Brain microvascular endothelial cell (primary cell): ENCODE data around the gene EFCAB14.
"Not testable (repeated sequence)": the region's sequence is repeated elsewhere in the genome, so short reads cannot be mapped to it uniquely, and the experiment has no call there.

ENCODE experiments used
- DNase-seq: peaks from one replicate; pipeline ENCODE4 v3.0.0-alpha.2; 2020
- H3K27ac ChIP-seq: fragments of 250-450 bp; sonication (Bioruptor Pico); 2 replicates; pipeline ENCODE4 v1.5.1; 2020; ENCODE audit warnings: mild to moderate bottlenecking, moderate library complexity
- H3K27me3 ChIP-seq: fragments of 250-450 bp; sonication (Bioruptor Pico); replicated peaks from 2 replicates; pipeline ENCODE4 v1.5.1; 2020; ENCODE audit warnings: mild to moderate bottlenecking
- H3K36me3 ChIP-seq: fragments of 250-450 bp; sonication (Bioruptor Pico); replicated peaks from 2 replicates; pipeline ENCODE4 v1.5.1; 2020; ENCODE audit warnings: mild to moderate bottlenecking
- H3K4me3 ChIP-seq: 2 replicates; pipeline ENCODE4 v1.5.1; 2011; ENCODE audit warnings: low read depth, mild to moderate bottlenecking, control low read depth, low read length, moderate library complexity
- in situ Hi-C: cut with HindIII; loops from 2 replicates; pipeline ENCODE4 v1.10.0; 2017; ENCODE audit warnings: low sequenced_read_pairs, low pct_ligation_motif_present
- TF ChIP-seq, protein P1 (sequence below): IDR thresholded peaks from 2 replicates; pipeline ENCODE4 v1.5.1; 2011; ENCODE audit warnings: low read depth, mild to moderate bottlenecking, moderate library complexity, low read length, control low read depth, inconsistent platforms; ENCODE audit errors: missing control alignments

Gene EFCAB14

DNA sequence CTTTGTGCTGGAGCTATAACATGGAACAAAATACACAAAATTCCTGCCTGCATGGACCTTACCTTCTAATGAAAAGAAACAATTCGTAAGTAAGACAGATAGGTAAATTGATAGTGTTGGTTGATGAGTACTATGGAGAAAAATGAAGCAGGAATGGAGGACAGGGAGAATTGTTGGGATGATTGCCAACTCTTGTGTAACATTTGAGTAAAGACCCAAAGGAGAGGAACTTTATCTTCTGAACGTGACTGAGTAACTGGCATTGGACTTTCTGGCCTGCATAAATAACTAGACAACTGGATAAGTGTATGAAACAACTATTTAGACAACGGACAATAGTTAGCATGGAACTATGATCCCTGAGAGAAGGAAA is 6.8 kb upstream of the EFCAB14 start:
- H3K27me3 ChIP-seq: no peaks in the 10 kb centered on the region
- in situ Hi-C loops: no loop called here
- no peak overlapping the region for H3K4me3 ChIP-seq
- no peaks in the 10 kb centered on the region for H3K36me3 ChIP-seq
- TF ChIP-seq, protein P1, sequence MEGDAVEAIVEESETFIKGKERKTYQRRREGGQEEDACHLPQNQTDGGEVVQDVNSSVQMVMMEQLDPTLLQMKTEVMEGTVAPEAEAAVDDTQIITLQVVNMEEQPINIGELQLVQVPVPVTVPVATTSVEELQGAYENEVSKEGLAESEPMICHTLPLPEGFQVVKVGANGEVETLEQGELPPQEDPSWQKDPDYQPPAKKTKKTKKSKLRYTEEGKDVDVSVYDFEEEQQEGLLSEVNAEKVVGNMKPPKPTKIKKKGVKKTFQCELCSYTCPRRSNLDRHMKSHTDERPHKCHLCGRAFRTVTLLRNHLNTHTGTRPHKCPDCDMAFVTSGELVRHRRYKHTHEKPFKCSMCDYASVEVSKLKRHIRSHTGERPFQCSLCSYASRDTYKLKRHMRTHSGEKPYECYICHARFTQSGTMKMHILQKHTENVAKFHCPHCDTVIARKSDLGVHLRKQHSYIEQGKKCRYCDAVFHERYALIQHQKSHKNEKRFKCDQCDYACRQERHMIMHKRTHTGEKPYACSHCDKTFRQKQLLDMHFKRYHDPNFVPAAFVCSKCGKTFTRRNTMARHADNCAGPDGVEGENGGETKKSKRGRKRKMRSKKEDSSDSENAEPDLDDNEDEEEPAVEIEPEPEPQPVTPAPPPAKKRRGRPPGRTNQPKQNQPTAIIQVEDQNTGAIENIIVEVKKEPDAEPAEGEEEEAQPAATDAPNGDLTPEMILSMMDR: no peak
- DNase-seq: peak; percentile 4
- H3K27ac ChIP-seq: no peak overlapping the region

DNA sequence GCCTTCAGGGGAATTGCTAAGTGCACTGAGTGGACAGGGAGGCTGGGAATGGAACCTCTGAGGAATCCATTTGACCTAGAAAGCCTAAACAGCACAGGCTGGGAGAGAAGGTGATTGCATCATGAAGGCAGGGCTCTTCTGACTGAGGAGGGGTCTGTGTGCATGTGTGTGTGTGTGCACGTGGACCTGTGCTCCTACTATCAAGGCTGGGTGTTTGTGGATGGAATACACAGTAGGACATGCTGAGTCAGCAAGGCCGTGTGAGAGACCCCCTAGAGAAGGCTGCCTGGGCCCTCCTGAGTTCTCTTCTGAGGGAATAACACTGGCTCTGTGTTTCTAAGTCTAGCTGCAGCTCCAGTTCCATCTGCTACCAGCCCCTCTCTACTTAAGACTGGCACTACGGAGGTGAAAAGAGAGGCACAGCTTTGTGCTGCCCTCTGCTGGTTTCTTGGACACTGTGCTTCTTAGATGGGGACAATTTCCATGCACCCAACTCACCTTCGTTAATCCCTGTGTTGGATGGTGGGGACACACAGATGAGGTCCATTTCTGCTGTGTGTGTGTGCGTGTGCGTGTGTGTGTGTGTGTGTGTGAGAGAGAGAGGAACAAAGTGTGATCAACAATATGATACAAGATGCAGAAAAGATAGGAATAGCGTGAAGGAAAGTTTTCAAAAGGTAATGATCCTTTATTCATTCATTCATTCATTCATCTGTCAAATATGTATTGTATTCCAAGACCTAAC is 6.2 kb upstream of the EFCAB14 start:
- DNase-seq: peak; percentile 57
- no peaks in the 10 kb centered on the region for H3K27me3 ChIP-seq
- in situ Hi-C loops: no loop called here
- TF ChIP-seq, protein P1: peak; percentile 96
- no peak overlapping the region for H3K27ac ChIP-seq
- H3K4me3 ChIP-seq: no peak overlapping the region
- no peaks in the 10 kb centered on the region for H3K36me3 ChIP-seq

DNA sequence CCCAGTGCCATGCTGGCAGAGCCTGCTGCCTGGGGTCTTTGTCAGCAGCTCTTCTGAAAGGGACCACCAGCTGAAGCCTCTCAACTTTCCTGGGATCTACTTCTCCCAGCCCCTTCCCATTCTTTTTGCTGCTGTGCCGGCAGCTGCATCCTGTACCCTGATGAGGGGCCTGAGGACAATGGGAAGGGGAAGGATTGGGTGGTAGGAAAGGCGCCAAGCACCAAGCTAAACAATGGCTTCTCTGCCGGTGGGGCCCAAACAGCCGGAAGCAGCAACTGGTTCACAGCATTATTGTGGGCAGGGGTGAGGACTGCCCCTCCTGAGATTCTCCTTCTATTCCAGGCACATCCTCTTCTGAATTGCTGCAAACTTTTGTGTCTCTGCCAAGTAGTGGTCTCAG is 5.0 kb upstream of the EFCAB14 start:
- in situ Hi-C loops: no loop called here
- H3K36me3 ChIP-seq: no peaks in the 10 kb centered on the region
- TF ChIP-seq, protein P1: no peak

DNA sequence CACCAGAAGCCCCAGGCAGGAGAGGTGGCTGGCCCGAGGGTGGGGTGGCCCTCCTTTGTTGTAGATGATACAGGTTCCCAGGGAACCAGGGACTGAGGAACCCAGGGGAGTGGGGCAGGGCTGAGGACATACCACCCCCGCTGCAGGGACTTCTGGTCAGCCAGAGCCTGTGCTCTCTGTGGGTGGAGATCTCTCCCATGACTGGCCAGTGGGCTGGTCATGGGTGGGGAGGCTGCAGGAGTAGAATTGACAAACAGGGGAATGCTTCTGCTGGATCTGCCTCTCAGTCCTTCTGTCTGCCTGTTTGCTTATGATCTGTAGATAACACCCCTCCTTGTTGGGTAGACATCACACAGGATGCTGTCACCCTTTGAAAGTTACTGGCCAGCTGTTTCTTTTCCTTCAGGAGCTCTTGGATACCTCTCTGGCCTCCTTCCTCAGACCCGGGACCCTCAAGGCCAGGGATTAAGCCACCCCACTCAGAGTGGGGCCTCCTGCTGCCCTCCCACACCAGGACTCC is 2.8 kb upstream of the EFCAB14 start:
- Histone ChIP-seq H3K27me3 (no peaks in the 10 kb centered on the region), H3K27ac (no peak overlapping the region), H3K36me3 (peaks cover 5% of the 10 kb centered on the region), H3K4me3 (no peak overlapping the region)
- TF ChIP-seq, protein P1: no peak
- no peak for DNase-seq
- in situ Hi-C loops: no loop called here

More for the DNA sequence above, 5.0 kb upstream of the EFCAB14 start:
- H3K4me3 ChIP-seq: no peak overlapping the region
- H3K27ac ChIP-seq: no peak overlapping the region
- no peak for DNase-seq
- no peaks in the 10 kb centered on the region for H3K27me3 ChIP-seq

DNA sequence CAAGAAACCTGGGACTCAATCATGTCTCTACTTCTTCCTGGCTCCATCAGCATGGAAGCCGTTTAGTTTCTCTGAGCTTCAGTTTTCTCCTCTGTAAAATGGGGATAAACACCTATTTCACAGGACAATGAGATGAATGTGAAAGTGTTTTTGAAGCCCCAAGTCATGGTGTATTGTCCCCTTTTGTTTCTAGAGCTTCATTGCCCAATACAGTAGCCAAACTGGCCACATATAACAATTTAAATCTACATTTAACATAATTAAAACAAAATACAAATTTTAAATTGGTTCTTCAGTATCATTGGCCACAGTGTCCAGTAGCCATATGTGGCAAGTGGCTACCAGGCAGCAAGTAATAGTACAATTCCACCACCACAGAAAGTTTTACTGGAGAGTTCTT is 2.3 kb upstream of the EFCAB14 start:
- Histone ChIP-seq H3K36me3 (peaks cover 9% of the 10 kb centered on the region), H3K4me3 (no peak overlapping the region), H3K27me3 (no peaks in the 10 kb centered on the region), H3K27ac (no peak overlapping the region)
- DNase-seq: no peak
- TF ChIP-seq, protein P1: no peak
- in situ Hi-C loops: no loop called here

DNA sequence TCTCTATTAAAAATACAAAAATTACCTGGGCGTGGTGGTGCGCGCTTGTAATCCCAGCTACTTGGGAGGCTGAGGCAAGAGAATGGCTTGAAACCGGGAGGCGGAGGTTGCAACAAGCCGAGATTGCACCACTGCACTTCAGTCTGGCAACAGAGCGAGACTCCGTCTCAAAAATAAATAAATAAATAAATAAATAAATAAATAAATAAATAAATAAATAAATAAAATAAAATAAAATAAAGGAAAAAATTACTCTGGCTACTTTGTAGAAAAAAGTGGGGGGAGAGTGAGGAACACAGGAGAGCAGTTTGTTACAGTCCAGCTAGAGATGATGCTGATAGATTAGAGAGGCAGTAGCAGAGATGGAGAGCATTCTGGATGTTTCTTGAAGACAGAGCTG is 1.4 kb upstream of the EFCAB14 start:
- H3K36me3 ChIP-seq: peaks cover 15% of the 10 kb centered on the region
- in situ Hi-C loops, H3K27ac ChIP-seq, H3K27me3 ChIP-seq, DNase-seq, H3K4me3 ChIP-seq: not testable (repeated sequence)
